Inflammatory macrophage (primary cell): ENCODE measurements around the gene IL32.
"Not testable (repeated sequence)": the region's sequence is repeated elsewhere in the genome, so short reads cannot be mapped to it uniquely, and the experiment has no call there.

Experiments
- DNase-seq, 2 donors: peaks; one replicate each; pipeline ENCODE4 v3.0.0-alpha.2; 2020 to 2022

Gene IL32

GRCh38 chr16:3051494-3051893, 13.9 kb upstream of the IL32 start:
- peak; percentile 54 to 75 for DNase-seq

DNA sequence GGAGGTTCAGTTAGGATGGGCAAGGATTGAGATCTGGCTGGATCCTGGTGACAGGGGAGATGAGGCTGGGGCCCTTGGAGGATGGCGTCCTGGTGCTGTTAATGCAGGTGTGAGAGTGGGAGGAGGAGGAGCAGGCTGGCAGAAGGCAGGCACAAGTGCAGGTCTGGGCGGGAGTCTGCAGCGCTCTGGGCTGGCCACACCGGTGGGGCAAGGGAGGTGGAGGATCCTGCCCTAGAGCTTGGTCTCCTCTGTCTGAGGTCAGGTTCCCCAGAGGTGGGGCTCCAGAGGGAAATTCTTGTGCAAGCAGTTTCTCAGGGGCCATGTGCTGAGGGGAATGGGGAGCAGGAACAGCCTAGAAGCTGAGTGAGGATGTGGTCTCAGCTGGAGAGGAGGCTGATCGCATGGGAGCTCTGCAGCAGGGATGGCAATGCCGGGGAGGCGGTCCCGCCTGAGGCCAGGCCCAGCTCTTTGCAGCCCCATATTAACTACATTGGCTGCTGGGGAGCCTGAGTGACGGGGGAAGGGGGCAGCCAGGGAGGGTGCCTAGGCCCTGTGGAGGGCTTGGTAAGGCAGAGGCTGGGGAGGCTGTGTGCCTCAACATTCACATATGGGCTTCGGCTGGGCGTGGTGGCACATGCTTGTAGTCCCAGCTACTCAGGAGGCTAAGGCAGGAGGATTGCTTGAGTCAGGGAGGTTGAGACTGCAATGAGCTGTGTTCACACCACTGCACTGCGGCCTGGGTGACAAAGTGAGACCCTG, 12.7 kb upstream of the IL32 start:
- DNase-seq, result not testable (repeated sequence)

- DNase-seq, result peak in 1 of 2 donors; percentile 20
These were observed 12.1 kb upstream of the IL32 start for GRCh38 chr16:3053330-3053710.

GRCh38 chr16:3054965-3055733, 10.3 kb upstream of the IL32 start:
- DNase-seq, result peak in 1 of 2 donors; percentile 6

- not testable (repeated sequence) for DNase-seq
These were observed 9.7 kb upstream of the IL32 start for GRCh38 chr16:3055734-3056115.

DNA sequence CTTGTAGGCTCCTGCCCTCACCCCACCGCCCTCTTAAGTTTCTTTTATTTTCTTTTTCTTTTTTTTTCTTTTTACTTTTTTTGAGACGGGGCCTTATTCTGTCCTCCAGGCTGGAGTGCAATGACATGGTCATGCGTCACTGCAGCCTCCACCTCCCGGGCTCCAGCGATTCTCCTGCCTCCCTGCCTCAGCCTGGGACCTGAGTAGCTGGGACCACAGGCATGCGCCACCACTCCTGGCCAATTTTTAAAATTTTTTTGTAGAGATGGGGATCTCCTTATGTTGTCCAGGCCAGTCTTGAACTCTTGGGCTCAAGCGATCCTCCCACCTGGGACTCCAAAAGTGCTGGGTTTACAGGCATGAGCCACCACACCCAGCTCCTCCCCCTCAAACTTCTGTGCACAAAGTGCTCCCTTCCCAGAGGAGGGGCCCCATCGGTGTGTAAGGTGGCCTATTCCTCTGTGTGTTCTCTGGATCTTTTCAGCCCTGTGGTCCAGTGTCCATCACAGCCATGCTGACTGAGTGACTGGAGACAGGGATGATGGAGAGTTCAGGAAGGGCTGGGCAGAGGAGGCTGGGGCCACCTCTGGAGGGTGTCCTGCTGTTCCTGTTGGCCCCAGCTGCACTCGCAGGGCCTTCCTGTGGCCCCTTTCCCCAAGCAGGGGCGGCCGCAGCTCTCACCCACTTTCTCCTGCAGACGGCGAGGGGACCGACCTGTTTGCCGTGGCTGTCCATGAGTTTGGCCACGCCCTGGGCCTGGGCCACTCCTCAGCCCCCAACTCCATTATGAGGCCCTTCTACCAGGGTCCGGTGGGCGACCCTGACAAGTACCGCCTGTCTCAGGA, 8.9 kb upstream of the IL32 start:
- no peak for DNase-seq

DNA sequence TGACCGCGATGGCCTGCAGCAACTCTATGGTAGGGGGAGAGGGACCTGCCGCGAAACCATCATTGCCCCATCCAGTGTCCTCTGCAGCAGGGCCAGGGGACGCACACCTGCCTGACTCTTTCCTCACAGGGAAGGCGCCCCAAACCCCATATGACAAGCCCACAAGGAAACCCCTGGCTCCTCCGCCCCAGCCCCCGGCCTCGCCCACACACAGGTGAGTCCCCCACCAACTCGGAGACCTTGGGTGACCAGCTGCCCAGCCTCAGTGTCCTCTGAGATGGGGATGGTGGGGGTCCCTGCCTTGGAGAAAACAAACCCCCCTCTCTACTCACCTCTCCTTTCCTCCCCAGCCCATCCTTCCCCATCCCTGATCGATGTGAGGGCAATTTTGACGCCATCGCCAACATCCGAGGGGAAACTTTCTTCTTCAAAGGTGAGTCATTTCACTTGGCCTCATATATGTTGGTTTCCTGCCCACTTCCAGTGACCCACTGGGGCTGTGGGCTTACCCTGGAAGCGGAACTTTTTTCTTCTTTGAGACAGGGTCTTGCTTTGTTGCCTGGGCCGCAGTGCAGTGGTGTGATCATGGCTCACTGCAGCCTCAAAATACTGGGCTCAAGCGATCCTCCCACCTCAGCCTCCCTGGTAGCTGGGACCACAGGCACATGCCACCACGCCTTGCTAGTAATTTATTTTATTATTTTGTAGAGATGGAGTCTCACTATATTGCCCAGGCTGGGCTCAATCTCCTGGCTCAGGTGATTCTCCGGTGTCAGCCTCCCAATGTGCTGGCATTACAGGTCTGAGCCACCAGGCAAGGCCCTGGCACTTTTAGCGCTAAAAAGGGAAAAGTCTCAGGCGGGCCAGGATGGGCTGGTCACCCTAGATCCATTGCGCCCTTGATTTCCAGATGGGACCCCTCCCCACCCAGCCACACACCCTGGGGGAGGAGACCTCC, 8.0 kb upstream of the IL32 start:
- no peak for DNase-seq

DNA sequence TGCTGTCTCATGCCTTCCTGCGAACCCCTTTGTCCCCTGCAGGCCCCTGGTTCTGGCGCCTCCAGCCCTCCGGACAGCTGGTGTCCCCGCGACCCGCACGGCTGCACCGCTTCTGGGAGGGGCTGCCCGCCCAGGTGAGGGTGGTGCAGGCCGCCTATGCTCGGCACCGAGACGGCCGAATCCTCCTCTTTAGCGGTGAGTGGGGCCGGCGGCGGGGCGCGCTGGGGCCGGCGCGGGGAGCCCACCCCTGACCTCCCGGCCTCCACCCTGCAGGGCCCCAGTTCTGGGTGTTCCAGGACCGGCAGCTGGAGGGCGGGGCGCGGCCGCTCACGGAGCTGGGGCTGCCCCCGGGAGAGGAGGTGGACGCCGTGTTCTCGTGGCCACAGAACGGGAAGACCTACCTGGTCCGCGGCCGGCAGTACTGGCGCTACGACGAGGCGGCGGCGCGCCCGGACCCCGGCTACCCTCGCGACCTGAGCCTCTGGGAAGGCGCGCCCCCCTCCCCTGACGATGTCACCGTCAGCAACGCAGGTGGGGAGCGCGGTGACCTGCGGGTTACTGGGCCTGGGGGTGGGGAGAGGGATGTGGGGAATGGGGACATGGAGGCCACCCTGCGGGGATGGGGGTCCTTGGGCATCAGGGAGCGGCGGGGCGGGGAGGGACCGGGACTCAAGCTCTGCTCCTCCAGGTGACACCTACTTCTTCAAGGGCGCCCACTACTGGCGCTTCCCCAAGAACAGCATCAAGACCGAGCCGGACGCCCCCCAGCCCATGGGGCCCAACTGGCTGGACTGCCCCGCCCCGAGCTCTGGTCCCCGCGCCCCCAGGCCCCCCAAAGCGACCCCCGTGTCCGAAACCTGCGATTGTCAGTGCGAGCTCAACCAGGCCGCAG, 7.1 kb upstream of the IL32 start:
- peak in 1 of 2 donors; percentile 12 for DNase-seq

DNA sequence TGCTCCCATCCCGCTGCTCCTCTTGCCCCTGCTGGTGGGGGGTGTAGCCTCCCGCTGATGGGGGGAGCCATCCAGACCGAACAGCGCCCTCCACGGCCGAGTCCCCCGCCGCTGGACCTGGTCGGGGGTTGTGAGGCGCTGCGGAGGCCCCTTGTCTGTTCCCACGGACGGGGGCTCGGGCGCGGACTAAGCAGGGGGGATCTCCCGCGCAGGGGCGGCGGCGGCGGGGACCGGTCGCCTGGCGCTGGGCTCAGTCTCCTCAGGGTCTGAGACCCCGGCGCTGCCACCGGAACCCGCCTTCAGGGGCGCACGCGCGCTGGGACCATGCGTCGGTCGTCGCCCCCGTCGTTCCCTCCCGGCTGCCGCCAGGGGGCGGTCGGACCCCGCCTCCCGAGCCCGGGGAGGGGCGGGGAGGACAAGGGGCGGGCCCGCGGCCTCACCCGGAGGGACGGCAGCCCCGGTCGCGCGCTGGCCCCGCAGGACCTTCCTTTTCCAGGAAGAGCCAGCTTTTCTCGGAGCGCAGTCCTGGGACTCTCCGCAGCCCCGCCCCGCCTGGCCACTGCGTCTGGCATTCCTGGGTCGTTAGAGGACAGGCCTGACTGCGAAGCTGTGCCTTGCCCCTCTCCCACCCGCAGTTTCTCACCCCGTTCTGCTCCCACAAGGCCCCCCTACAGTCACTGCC, 6.3 kb upstream of the IL32 start:
- DNase-seq, result peak; percentile 82 to 88

DNA sequence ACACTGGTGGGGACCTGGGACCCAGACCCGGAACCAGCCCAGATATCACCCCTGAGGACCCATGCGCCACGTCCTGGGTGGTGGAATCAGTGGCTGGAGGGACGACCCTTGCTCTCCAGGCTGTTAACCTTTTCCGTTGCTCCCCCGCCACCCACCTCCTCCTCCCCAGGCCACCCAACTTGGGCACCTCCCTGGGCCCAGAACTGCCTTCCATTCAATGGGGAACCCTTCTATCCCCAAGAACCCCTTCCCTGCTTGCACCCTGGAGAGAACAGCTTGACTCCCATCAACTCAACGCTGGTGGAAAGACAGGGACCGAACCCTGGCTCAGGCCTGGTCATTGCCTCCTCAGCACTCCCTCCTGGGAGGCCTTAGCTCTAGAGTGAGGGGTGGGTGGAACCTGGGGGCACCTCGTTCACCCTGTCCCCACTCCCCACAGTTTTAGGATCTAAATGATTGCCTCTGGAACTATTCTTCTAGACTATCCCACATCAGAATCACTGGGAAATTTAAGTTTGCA, 5.7 kb upstream of the IL32 start:
- DNase-seq, result no peak

DNA sequence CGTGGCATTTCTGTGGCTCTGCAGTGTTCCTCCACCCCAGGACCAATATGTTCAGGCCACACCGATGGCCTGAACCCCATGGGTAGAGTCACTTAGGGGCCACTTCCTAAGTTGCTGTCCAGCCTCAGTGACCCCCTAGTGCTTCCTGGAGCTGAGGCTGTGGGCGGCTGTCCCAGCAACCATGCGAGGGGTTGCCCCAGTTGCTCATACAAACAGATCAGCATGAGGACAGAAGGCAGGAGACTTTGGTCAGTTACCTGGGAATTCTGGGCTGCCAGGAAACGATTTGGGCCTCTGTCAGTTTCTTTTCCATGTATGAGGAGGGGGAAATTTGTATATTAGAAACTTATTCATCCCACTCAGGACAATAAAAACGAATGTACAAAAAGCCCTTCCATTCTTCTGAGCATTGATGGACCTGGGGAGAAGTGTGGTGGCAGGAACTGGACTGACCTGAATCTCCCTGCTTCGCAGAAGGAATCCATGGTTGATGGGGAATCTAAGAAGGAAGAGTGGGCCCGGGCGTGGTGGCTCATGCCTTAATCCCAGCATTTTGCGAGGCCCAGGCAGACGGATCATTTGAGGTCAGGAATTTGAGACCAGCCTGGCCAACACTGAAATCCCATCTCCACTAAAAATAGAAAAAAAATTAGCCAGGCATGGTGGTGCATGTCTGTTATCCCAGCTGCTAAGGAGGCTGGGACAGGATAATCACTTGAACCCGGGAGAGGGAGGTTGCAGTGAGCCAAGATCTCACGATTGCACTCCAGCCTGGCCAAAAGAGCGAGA, 4.9 kb upstream of the IL32 start:
- no peak for DNase-seq

GRCh38 chr16:3062553-3062952, 2.9 kb upstream of the IL32 start:
- no peak for DNase-seq

GRCh38 chr16:3063625-3064386, 1.6 kb upstream of the IL32 start:
- DNase-seq, result no peak

GRCh38 chr16:3065742-3066439, 451 bp downstream of the IL32 start:
- no peak for DNase-seq

DNA sequence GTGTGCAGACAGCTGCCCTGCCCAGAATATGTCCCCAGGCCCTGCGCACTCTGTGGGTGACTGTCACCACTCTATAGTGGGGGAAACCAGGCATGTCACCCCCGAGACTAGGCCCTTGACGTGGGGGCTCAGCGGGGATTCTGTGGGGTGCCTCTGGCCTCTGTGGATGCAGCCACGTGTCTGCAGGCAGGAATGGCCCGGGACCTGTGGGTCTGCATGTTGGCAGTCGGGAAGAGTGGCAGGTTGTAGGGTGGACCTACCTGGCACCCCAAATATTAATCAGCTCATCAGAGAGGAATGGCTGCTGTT, 954 bp downstream of the IL32 start:
- no peak for DNase-seq

- DNase-seq, result no peak
These were observed 3.0 kb downstream of the IL32 start for GRCh38 chr16:3068487-3068886.

DNA sequence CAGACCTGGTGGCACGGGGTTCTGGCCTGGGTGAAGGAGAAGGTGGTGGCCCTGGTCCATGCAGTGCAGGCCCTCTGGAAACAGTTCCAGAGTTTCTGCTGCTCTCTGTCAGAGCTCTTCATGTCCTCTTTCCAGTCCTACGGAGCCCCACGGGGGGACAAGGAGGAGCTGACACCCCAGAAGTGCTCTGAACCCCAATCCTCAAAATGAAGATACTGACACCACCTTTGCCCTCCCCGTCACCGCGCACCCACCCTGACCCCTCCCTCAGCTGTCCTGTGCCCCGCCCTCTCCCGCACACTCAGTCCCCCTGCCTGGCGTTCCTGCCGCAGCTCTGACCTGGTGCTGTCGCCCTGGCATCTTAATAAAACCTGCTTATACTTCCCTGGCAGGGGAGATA, 3.7 kb downstream of the IL32 start:
- not testable (repeated sequence) for DNase-seq

DNA sequence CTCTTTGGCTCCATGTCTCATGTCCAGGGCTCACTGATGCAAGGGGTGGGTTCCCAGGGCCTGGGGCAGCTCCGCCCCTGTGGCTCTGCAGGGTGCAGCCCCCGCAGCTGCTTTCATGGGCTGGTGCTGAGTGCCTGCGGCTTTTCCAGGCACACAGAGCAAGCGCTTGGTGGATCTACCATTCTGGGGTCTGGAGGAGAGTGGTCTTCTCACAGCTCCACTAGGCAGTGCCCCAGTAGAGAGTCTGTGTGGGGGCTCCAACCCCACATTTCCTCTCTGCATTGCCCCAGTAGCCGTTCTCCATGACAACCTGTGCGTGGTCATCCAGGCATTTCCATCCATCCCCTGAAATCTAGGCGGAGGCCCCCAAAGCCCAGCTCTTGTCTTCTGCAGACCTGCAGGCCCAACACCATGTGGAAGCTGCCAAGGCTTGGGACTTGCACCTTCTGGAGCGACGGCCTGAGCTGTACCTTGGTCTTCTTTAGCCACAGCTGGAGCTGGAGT, 5.2 kb downstream of the IL32 start:
- no peak for DNase-seq
